ENCODE results near the gene PTBP3.
"Not testable (repeated sequence)": the region's sequence is repeated elsewhere in the genome, so short reads cannot be mapped to it uniquely, and the experiment has no call there.

The PTBP3 gene

DNA sequence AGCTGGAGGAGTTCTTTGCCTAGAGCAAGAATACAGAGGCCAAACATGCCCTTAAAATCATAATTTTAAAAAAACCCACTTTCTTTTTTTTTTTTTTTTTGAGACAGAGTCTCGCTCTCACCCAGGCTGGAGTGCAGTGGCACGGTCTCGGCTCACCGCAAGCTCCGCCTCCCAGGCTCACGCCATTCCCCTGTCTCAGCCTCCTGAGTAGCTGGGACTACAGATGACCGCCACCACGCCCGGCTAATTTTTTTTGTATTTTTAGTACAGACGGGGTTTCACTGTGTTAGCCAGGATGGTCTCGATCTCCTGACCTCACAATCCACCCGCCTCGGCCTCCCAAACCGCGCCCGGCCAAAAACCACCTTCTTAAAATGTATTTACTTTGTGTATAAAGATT is 66.3 kb downstream of the PTBP3 start:
- not testable (repeated sequence) for DNase-seq

DNA sequence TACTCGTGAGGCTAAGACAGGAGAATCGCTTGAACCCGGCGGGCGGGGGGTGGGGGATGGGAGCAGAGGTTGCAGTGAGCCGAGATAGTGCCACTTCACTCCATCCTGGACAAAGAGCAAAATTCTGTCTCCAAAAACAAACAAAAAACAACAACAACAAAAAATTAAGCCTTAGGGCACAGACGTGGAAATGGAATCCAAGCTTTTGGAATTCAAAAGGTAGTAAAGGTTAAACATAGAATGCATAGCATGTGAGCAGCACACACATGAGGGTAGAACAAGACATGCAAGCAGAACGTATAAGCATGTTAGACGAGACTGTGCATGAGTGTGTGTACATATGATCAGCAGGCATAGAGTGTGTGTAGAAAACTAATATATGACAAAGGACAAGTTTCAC is 68.0 kb downstream of the PTBP3 start:
- DNase-seq, result no peak

DNA sequence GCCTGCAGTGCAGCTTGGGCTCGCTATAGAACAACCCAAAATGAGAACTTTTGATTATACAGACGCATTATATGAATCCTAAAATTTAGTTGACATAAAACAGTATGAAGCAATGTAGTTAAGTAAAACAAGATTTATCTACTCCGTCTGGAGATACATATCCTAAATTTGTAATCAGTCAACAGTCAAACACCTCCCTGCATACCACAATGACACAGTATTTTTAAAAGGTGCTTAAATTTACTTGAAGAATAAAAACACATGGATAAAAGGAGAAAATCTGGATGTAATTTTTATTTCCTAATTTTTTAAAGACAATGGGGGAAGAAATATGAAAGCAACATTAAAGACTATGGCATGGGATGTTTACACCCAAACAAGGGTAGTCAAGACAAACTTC is 70.8 kb downstream of the PTBP3 start:
- DNase-seq, result no peak

DNA sequence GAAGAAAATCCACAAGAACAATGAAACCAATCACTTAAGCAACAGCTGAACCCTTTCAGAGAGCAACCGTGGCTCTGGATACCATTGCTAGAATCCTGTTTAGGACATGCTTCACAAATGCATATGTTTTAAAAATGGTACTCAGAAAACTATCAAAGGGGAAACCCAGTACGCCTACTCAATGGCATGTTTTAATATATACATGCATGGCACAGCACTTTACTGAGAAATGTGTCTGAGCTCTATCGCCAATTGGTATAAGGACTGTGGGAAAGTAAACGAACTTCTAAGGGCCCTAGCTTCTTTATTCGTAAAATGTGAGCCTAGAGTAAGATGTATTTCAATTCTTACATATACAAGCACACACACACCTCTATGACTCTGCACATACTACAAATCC is 72.3 kb downstream of the PTBP3 start:
- DNase-seq, result no peak

DNA sequence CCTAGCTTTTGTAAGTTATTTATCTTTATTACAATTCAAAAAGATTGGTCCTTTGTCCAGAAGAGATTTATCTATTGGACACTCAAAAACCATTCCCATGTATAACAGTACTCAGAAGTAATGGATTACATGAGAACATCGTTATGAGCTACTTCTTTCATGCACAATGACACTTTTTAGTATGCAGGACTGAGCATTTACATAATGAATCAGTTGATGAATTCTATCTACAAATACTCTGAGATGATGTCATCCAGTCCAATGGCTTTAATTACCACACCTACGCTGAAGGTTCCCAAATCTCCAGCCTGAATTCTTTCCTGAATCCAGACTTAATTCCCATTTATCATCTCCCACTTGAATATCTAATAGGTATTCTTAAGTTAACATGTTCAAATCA is 75.3 kb downstream of the PTBP3 start:
- DNase-seq, result no peak

DNA sequence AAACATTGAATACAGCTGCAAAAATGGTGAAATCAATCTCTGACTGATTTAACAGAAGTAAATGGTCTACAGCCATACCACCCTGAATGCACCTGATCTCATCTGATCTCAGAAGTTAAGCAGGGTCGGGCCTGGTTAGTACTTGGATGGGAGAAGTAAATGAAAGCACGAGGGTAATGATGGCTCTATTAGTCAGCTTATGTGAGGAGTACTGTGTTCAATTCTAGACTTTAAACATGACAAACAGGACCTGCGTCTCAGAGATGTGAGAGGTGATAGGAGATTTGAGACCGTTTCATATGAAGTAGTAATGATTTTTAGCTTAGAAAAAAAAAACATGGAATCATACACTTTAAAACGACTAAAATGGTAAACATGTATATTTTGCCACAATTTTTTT is 81.2 kb downstream of the PTBP3 start:
- DNase-seq, result no peak

DNA sequence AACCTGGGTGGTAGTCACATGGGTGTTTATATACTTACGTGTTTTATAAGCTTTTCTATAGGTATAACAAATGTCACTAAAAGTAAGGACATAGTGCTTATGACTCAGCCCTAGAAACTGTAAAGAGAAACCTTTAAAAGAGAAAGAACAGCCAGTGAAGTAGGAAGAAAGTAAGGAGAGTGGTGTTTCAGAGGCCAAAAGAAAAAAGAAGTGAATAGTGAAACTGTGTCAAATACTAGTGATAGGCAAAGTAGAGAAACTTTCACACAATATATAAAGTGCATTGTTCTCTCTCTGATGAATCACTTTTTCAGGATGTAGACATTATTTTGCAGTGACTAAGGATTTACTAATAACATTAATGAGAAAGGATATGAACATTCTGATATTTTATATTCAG is 84.1 kb downstream of the PTBP3 start:
- no peak for DNase-seq

DNA sequence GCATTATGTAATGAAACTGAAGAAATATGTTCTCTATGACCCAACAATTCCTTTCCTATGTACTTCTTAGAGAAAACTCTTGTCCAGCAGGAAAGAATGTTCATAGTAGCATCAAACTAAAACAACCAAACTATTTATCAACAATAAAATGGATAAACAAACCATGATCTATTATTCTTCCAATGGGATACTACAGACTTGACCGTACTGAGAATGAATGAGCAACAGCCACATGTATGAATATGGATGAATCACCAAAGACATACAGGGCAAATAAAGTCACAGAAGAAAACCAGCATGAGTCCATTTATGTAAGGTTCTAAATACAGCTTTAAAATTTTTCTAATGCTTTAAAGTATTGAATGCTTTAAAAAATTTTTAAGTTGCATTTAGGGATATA is 84.7 kb downstream of the PTBP3 start:
- no peak for DNase-seq

DNA sequence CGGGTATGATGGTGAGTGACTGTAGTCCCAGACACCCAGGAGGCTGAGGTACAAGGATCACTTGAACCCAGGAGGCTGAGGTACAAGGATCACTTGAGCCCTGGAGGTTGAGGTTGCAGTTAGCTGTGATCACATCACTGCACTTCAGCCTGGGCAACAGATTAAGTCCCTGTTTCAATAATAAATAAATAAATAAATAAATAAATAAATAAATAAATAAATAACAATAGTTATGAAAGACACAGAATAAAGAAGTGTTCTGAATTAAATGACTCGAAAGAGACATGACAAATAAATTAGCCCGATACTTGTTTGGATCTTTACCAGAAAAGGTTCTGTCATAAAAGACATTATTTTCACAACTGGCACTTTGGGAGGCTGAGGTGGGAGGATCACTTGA is 86.3 kb downstream of the PTBP3 start:
- DNase-seq, result no peak

DNA sequence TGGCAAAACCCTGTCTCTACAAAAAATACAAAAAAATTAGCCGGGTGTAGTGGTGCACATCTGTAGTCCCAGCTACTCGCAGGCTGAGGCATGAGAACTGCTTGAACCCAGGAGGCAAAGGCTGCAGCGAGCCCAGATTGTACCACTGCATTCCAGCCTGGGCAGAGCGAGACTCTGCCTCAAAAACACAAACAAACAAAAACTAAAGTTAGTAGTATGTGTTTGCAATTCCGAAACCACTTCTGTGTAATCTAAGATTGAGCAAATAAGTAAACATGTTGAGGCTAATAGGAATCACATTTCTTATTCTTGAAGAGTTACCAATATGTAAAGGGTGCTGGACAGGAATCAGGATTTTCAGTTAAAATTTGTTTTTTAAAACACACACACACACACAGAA is 88.3 kb downstream of the PTBP3 start:
- DNase-seq, result no peak

DNA sequence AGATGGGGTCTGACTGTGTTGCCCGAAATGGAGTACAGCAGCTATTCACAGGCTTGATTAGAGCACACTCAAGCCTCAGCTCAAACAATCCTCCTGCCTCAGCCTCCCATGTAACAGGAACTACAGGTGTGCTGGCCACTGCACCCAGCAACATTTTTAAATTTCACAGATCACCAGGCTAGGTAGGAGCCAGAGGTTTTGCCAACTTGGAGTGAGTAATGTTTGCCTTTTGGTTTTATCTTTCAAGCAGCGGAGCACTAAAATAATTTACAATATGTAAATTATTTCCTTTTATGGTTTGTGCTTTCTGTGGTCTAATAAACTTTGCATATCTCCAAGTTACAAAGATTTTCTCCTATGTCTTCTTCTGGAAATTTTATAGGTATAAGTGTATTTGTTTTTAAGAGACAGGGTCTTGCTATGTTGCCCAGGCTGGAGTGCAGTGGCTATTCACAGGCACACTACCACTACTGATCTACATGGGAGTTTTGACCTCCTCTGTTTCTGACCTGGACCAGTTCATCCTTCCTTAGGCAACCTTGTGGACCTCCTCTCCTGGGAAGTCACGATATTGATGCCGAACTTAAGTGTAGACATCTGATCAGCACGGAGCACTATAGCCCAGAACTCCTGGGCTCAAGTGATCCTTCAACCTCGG is 91.1 kb downstream of the PTBP3 start:
- DNase-seq, result no peak

DNA sequence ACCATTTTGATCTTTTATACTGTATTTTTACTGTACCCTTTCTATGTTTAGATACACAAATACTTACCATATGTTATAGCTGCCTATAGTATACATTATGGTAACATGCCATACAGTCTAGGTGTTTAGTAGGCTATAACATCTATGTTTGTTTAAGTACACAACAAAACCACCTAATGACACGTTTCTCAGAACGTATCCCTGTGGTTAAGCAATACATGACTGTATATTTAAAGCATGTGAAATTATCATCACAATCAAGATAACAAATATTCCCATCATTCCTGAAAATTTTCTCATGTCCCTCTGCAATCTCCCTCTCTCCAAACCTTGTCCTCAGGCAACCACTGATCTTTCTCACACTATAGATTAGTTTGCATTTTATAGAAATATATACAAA is 91.9 kb downstream of the PTBP3 start:
- no peak for DNase-seq

DNA sequence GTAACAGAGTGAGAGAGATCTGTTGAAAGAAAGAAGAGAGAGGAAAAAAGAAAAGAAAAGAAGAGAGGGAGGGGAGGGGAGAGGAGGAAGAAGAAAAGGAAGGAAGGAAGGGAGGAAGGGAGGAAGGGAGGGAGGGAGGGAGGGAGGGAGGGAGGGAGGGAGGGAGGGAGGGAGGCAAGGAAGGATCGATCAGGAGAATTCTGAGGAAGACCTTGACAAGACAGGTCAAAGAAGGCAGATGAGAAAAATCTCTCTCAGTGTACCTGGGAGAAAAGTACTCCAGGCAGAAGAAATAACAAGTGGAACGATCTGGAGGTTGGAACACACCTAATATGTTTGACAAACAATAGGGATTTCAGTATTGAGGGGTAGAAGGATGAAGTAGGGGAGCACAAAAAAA is 93.7 kb downstream of the PTBP3 start:
- no peak for DNase-seq

DNA sequence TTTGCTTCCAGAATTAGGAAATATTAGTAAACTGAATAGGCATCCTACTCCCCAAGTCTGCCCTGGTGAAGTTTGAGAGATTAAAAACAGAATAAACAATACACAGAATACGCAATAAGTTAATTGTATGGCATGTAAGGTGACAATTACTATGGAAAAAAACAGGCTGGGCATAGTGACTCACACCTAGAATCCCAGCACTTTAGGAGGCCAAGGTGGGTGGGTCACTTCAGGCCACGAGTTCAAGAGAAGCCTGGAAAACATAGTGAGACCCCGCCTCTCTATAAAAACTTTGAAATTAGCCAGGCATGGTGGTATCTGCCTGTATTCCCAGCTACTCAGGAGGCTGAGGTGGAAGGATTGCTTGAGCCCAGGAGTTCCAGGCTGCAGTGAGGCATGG is 94.1 kb downstream of the PTBP3 start:
- no peak for DNase-seq

DNA sequence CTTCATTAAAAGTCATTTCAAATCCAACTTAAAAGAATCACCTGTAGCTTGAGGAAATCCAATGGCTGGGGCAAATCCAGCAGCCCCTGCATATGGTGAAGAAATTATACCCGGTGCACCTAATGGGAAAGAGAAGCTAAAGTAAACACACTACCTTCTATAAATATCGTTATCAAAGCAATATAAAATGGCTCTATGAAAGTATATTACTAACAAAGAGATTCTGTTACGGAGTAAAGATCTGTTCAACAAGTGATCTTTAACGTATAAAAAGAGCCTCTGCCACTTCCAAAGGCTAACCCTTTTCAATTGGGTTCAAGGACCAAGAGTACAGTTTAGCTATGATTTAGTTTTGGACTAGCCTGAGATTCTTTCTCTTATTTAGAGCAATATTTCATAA is 98.6 kb downstream of the PTBP3 start:
- DNase-seq, result no peak

DNA sequence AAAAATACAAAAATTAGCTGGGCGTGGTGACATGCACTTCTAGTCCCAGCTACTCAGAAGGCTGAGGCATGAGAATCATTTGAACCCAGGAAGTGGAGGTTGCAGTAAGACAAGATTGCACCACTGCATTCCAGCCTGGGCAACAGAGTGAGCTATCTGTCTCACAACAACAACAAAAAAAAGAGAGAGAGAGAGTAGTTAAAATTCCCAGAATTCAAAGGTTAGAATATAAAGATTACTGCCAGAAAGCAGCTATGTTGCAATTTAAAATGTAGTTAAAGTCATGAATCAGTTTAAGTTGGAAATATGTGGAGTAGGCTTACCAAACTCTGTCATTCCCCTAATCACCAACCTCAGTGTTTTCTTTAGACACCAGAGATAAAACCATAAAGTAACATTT is 99.7 kb downstream of the PTBP3 start:
- no peak for DNase-seq

DNA sequence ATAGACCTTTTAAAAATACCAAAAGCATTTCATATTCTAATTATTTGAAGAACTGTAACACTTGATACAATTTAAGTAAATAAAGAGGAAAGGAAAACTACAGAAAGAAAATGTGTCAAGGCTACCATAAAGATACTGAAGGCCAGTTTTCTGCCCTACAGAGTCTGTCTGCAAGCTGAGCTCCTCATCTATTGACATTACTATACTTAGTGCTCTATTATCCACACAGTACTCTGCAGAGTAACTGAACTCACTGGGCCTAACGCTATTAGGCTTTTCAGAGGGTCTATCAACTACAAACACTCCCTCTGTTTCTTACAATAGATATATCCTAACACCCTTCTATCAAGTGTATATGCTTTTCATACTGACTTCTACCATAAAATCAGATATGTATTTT is 101.2 kb downstream of the PTBP3 start:
- no peak for DNase-seq

DNA sequence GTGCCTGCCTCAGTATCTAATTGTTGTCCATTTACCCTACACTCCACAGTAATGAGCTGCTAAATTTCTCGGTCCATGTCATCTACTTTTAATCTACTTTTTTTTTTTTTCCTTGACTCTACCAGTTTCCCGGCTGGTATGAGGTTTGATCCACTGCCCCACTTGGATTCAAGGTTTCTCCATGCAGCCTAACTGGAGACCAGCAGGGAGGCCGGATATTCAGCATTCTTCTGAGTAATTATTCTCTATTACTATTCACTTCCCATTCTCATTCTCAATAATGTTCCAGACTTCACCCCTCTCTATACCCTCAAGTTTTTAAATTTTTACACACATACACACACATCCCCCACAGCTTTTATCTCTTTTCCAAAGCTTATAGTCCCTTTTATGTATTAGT is 107.3 kb downstream of the PTBP3 start:
- no peak for DNase-seq

DNA sequence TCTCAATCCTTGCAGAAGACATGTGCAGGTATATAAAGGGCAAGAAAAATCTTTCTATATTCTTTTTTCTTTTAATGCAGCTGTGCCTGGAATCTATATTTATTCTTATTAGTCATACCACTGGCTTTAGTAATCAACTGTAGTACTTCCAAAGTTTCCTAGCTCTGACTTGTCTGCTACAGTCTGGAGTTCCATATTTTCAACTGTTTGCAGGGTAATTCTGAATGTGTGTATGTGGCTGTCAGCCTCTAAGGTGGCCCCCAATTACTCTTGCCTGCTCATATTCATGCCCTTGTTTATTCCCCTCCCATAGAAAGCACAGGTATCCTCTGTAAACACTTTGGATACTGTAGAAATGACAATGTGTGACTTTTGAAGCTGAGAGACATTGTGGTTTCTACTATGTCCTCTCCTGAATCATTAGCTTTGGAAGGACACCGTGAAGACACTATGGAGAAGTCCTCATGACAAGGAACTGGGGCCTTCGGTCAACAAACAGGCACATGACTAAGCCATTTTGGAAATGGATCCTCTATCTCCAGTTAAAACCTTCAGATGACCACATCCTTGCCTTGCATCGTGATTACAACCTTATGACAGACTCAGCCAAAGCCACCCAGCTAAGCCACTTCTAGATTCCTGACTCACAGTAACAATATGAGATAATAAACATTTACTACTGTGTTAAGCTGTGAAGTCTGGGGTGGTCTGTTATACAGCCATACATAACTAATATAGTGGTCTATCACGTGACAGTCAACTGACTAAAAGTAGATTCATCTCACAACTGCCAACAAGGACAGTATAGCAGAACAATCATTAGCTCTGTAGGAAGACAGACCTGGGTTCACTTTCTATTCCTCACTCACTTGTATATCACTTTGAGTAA is 108.8 kb downstream of the PTBP3 start:
- DNase-seq, result no peak

DNA sequence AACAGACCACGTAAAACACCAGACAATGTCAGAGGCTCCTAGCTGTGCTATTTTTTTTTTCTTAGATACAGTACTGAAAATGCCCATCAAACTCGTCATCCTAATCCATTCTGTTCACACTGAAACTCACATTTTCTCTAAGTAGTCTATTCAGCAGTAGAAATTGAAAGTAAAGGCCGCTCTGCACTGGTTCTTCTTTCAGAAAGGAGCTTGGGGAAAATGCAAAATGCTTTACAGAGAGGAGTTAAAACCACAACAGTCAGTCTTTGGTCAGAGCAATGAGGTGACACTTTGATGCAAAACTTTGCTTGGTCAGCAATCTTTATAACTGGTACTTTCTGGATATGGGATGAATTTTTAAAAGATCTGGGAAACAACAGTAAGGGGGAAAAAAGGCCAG is 114.5 kb downstream of the PTBP3 start:
- DNase-seq, result no peak

DNA sequence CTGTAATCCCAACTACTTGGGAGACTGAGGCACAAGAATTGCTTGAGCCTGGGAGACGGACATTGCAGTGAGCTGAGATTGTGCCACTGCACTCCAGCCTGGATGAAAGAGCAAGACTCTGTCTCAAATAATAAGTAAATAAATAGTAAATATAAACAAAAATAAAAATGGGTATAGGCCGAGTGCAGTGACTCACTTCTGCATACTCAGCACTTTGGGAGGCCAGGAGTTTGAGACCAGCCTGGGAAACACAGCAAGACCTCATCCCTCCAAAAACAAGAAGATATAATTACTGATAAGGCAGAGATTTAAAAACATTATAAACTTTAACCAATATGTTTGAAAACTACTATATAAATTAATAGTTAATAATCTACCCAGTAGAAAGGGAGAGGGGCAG is 120.5 kb downstream of the PTBP3 start:
- no peak for DNase-seq

DNA sequence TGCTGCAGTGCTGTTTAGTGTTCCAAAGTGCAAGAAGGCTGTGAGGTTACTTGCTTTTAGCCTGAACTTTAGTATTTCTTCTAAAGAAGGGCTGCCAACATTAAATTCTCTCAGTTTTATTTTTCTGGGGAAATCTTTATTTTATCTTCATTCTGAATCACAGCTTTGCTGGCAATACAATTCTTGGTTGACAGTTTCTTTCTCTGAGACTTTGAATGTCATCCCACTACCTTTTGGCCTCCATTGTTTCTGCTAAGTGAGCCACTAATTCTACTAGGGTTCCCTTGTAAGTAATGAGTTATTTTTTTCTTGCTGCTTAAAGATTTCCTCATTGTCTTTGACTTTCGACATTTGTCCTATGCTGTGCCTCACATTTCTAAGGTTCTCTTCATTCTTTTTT is 126.0 kb downstream of the PTBP3 start:
- no peak for DNase-seq

DNA sequence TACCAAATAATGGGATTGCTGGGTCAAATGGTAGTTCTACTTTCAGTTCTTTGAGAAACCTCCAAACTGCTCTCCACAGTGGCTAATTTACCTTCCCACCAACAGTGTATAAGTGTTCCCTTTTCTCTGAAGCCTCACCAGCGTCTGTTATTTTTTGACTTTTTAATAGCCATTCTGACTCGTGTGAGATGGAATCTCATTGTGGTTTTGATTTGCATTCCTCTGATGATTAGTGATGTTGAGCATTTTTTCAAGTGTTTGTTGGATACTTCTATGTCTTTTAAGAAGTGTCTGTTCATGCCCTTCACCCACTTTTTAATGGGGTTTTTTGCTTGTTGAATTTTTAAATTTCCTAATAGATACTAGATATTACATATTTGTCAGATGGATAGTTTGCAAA is 129.9 kb downstream of the PTBP3 start:
- DNase-seq, result no peak

DNA sequence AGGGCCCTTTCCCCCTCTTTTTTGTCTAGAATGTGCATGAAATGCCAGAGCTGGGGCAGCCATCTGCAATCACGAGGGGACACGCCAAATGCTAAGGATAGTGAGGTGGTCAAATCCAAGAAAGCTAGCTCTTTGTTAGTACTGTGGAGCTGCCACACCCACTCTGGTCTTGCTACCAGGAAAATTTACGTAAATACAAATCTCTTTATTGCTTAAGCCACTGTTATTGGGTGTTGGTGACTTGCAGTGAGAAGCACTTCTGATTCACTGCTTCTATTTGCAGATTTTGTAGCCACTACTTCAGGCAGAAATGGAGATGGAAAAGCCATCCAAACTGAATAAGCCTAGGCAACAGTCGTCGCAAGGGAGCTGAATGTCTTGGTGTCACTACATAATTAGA is 132.7 kb downstream of the PTBP3 start:
- no peak for DNase-seq

DNA sequence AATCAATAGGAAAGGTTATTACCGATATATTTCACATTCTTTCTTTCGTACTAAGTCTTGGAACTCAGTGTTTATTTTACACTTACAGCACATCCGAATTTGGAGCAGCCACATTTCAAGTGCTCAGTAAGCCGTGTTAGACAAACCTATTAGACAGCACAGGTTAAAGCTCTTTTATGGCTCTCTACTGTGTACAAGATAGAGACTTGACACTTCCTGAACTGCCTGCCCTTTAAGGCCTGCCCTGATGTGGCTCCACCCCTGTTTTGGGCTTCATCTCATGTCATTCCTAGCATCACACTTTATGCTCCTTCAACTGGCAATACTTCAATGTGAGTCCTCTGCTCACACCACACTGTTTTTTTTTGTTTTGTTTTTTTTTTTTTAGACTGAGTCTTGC is 134.8 kb downstream of the PTBP3 start:
- DNase-seq, result no peak

All from NCI-H524 treated with DMSO at 0.1 percent for 48 hours (cell line).